Epithelial cell of alveolus of lung (primary cell): ENCODE results near the gene RSF1. TPM values are rescaled to one million over a fixed set of nuclear protein-coding genes. Genes with fewer than 3 reads are reported as not detected.

Experiments
- total RNA-seq: library from RNA; depleted of rRNA; stranded (reverse); fragments of >200 nt; gene quantifications from 2 replicates; pipeline ENCODE4 v1.2.1, GENCODE V29; 2015

The RSF1 gene
- 22.9 and 55.8 TPM in 2 replicates for total RNA-seq

GRCh38 chr11:77820565-77821348 is at the start of gene RSF1, which contains the start of gene AAMDC:
TSS of gene RSF1 (minus strand) at chr11:77820722. CDS start at chr11:77820714, 8 bp downstream.
TSS of gene AAMDC (plus strand) at chr11:77821144. CDS start at chr11:77842497, 21,353 bp downstream.

GRCh38 chr11:77637345-77638165 is 183.0 kb downstream of the RSF1 start, which contains the start of gene CLNS1A:
TSS of gene CLNS1A (minus strand) at chr11:77637794. CDS start at chr11:77637714, 80 bp downstream.

Other genes with a start within 250 kb of the RSF1 start
- 0.64 and 0.65 TPM in 2 replicates for gene AQP11, start 230.8 kb downstream of the RSF1 start, total RNA-seq
- 86.4 and 95.9 TPM in 2 replicates for gene CLNS1A, start 182.9 kb downstream of the RSF1 start, total RNA-seq
- gene AAMDC, start 422 bp upstream of the RSF1 start, total RNA-seq: 16.2 and 17.3 TPM in 2 replicates
- gene INTS4, start 173.9 kb upstream of the RSF1 start, total RNA-seq: 14.6 and 15.6 TPM in 2 replicates
- 2.0 and 4.8 TPM in 2 replicates for gene KCTD14, start 202.6 kb upstream of the RSF1 start, total RNA-seq
- not detected in 2 replicates for gene THRSP, start 243.1 kb upstream of the RSF1 start, total RNA-seq